HL-60/S4 treated with phorbol 12-myristate 13-acetate at 8.2 ng/mL for 4 days and 3 days (cell line): ENCODE measurements around the gene PRKCQ.
"Not testable (repeated sequence)": the region's sequence is repeated elsewhere in the genome, so short reads cannot be mapped to it uniquely, and the experiment has no call there.

Source experiments
- in situ Hi-C: fragments of 300-500 bp; cut with MboI; formaldehyde crosslinking; loops from 2 replicates; pipeline ENCODE4 v1.15.0; 2022; ENCODE audit warnings: low sequenced_read_pairs

PRKCQ gene

GRCh38 chr10:6494442-6494819 is 85.6 kb downstream of the PRKCQ start:
- in situ Hi-C loops, result no loop called here

GRCh38 chr10:6493521-6494441 is 86.3 kb downstream of the PRKCQ start:
- in situ Hi-C loops, result no loop called here

- in situ Hi-C loops, result no loop called here
Observed at GRCh38 chr10:6492896-6493295, 87.2 kb downstream of the PRKCQ start.

GRCh38 chr10:6491841-6492609 is 88.1 kb downstream of the PRKCQ start:
- in situ Hi-C loops, result no loop called here

- in situ Hi-C loops, result no loop called here
Observed at GRCh38 chr10:6490614-6491013, 89.5 kb downstream of the PRKCQ start.

- in situ Hi-C loops, result no loop called here
Observed at GRCh38 chr10:6487920-6488319, 92.2 kb downstream of the PRKCQ start.

GRCh38 chr10:6486309-6486708 is 93.8 kb downstream of the PRKCQ start:
- in situ Hi-C loops, result no loop called here

GRCh38 chr10:6482737-6483357 is 97.2 kb downstream of the PRKCQ start:
- in situ Hi-C loops, result no loop called here

- in situ Hi-C loops, result no loop called here
Observed at GRCh38 chr10:6478722-6479121, 101.4 kb downstream of the PRKCQ start.

GRCh38 chr10:6476989-6477388 is 103.1 kb downstream of the PRKCQ start:
- in situ Hi-C loops, result no loop called here

GRCh38 chr10:6474871-6475270 is 105.2 kb downstream of the PRKCQ start:
- in situ Hi-C loops, result no loop called here

GRCh38 chr10:6473901-6474370 is 106.1 kb downstream of the PRKCQ start:
- in situ Hi-C loops, result no loop called here

GRCh38 chr10:6473430-6473829 is 106.6 kb downstream of the PRKCQ start:
- in situ Hi-C loops, result no loop called here

GRCh38 chr10:6472710-6473005 is 107.4 kb downstream of the PRKCQ start:
- in situ Hi-C loops, result not testable (repeated sequence)

- in situ Hi-C loops, result no loop called here
Observed at GRCh38 chr10:6470894-6471618, 109.0 kb downstream of the PRKCQ start.

- in situ Hi-C loops, result no loop called here
Observed at GRCh38 chr10:6469661-6470060, 110.4 kb downstream of the PRKCQ start.

- in situ Hi-C loops, result no loop called here
Observed at GRCh38 chr10:6465854-6466601, 114.0 kb downstream of the PRKCQ start.

GRCh38 chr10:6465437-6465836 is 114.6 kb downstream of the PRKCQ start:
- in situ Hi-C loops, result no loop called here

- in situ Hi-C loops, result no loop called here
Observed at GRCh38 chr10:6464862-6465430, 115.1 kb downstream of the PRKCQ start.

- in situ Hi-C loops, result no loop called here
Observed at GRCh38 chr10:6463366-6463765, 116.7 kb downstream of the PRKCQ start.
